ENCODE results near the gene MRRF.

GRCh38 chr9:122370869-122371755 is 106.4 kb downstream of the MRRF start, which contains the start of gene PTGS1:
- TF ChIP-seq EZH2 (IDR thresholded peaks at IDR 0.05; ENCODE audit: insufficient read depth, poor library complexity, severe bottlenecking) (no peak), EZH2phosphoT487 (IDR thresholded peaks at IDR 0.05; ENCODE audit: insufficient read depth, low read depth) (no peak)
